GM18951 (cell line): ENCODE measurements around the gene ZDHHC9.

Experiments
- POLR2A ChIP-seq: IDR thresholded peaks from 4 replicates; pipeline ENCODE4 v1.6.1; 2011; ENCODE audit warnings: mild to moderate bottlenecking; ENCODE audit not compliant: insufficient read length, insufficient read depth; ENCODE audit errors: extremely low read depth
- in situ Hi-C: fragments of 300-500 bp; cut with MboI; formaldehyde crosslinking; loops from one replicate; pipeline ENCODE4 v1.12.0; 2022; ENCODE audit warnings: low sequenced_read_pairs, mixed read lengths, inconsistent platforms; ENCODE audit not compliant: unreplicated experiment

ZDHHC9 gene

GRCh38 chrX:129779086-129779672 lies 64.5 kb downstream of the ZDHHC9 start:
- in situ Hi-C loops, result no loop called here
- no peak for TF ChIP-seq POLR2A

- in situ Hi-C loops, result no loop called here
- TF ChIP-seq POLR2A, result peak; percentile 54
Observed at GRCh38 chrX:129777218-129778030, 66.3 kb downstream of the ZDHHC9 start.

- in situ Hi-C loops, result no loop called here
- no peak for TF ChIP-seq POLR2A
Observed at GRCh38 chrX:129773649-129774458, 69.8 kb downstream of the ZDHHC9 start.

GRCh38 chrX:129772796-129773431 lies 70.8 kb downstream of the ZDHHC9 start:
- in situ Hi-C loops, result no loop called here

GRCh38 chrX:129771266-129771995 lies 72.3 kb downstream of the ZDHHC9 start:
- in situ Hi-C loops, result no loop called here
- TF ChIP-seq POLR2A, result no peak

More at GRCh38 chrX:129772796-129773431, 70.8 kb downstream of the ZDHHC9 start:
- peak; percentile 33 for TF ChIP-seq POLR2A

- in situ Hi-C loops, result no loop called here
- TF ChIP-seq POLR2A, result no peak
Observed at GRCh38 chrX:129769467-129770154, 74.1 kb downstream of the ZDHHC9 start.

GRCh38 chrX:129768586-129769466 lies 74.9 kb downstream of the ZDHHC9 start:
- no peak for TF ChIP-seq POLR2A
- in situ Hi-C loops, result no loop called here

- in situ Hi-C loops, result no loop called here
Observed at GRCh38 chrX:129768186-129768585, 75.5 kb downstream of the ZDHHC9 start.

GRCh38 chrX:129763666-129764065 lies 80.0 kb downstream of the ZDHHC9 start:
- TF ChIP-seq POLR2A, result no peak
- in situ Hi-C loops, result no loop called here

More at GRCh38 chrX:129768186-129768585, 75.5 kb downstream of the ZDHHC9 start:
- TF ChIP-seq POLR2A, result no peak

- no peak for TF ChIP-seq POLR2A
Observed at GRCh38 chrX:129762448-129762847, 81.2 kb downstream of the ZDHHC9 start.

GRCh38 chrX:129761596-129761995 lies 82.1 kb downstream of the ZDHHC9 start:
- TF ChIP-seq POLR2A, result no peak
- in situ Hi-C loops, result no loop called here

More at GRCh38 chrX:129762448-129762847, 81.2 kb downstream of the ZDHHC9 start:
- in situ Hi-C loops, result no loop called here
